IPS DF 19.7 (cell line): ENCODE measurements around the gene MED25.

Source experiments
- DNase-seq: peaks from one replicate; pipeline ENCODE4 v3.0.0-alpha.2; 2013; ENCODE audit warnings: low read depth, low spot score

The MED25 gene

DNA sequence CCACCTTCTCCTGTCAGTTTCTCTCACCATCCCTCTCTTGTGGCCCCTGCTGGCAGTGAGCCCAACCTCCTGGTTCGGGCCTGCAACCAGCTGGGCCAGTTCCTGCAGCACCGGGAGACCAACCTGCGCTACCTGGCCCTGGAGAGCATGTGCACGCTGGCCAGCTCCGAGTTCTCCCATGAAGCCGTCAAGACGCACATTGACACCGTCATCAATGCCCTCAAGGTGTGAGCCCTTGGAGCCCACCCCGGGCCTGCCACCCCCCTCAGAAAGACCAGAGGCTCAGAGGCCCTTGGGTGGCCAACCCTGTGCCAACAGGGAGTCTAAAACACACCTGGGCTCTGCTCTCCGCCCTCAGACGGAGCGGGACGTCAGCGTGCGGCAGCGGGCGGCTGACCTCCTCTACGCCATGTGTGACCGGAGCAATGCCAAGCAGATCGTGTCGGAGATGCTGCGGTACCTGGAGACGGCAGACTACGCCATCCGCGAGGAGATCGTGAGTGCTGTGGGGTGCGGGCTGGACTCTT lies 18.8 kb upstream of the MED25 start:
- DNase-seq = no peak

DNA sequence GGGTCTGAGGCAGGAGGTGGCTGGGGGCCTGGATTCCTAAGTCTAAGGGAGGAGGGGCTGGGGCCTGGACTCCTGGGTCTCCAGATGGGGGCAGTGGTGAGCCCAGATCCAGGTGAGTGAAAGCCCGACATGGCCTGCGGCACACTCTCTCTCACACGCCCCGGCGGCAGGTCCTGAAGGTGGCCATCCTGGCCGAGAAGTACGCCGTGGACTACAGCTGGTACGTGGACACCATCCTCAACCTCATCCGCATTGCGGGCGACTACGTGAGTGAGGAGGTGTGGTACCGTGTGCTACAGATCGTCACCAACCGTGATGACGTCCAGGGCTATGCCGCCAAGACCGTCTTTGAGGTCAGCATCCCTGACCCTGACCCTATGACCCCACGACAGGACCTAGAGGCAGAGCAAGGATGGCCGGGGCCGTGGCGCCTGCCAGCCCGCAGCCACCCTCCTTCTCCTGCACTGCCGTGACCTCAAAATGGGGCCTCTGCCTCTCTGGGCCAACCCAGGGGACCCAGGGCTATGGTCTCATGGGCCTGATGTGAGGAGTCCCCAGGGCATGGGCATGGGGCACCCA lies 18.2 kb upstream of the MED25 start:
- DNase-seq = no peak

DNA sequence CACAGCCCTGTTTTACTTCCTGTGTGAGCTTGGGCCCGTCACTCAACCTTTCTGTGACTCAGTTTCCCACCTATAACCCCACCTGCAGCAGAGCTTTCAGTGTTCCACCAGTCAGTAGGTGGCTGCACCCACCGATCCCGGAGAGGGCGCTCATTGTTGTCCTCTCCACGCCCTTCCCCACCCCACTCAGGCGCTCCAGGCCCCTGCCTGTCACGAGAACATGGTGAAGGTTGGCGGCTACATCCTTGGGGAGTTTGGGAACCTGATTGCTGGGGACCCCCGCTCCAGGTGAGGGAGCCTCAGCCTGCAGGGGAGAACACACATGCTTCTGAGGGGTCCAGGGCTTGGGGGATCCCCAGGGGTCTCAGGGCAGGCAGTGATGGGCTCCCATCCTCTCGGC lies 17.3 kb upstream of the MED25 start:
- DNase-seq = no peak

DNA sequence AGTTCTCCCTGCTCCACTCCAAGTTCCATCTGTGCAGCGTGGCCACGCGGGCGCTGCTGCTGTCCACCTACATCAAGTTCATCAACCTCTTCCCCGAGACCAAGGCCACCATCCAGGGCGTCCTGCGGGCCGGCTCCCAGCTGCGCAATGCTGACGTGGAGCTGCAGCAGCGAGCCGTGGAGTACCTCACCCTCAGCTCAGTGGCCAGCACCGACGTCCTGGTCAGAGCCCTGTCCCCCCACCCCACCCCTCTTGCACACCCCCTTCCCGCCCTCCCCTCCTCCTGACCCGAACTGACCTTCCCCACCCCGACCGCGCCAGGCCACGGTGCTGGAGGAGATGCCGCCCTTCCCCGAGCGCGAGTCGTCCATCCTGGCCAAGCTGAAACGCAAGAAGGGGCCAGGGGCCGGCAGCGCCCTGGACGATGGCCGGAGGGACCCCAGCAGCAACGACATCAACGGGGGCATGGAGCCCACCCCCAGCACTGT lies 16.6 kb upstream of the MED25 start:
- DNase-seq = no peak

DNA sequence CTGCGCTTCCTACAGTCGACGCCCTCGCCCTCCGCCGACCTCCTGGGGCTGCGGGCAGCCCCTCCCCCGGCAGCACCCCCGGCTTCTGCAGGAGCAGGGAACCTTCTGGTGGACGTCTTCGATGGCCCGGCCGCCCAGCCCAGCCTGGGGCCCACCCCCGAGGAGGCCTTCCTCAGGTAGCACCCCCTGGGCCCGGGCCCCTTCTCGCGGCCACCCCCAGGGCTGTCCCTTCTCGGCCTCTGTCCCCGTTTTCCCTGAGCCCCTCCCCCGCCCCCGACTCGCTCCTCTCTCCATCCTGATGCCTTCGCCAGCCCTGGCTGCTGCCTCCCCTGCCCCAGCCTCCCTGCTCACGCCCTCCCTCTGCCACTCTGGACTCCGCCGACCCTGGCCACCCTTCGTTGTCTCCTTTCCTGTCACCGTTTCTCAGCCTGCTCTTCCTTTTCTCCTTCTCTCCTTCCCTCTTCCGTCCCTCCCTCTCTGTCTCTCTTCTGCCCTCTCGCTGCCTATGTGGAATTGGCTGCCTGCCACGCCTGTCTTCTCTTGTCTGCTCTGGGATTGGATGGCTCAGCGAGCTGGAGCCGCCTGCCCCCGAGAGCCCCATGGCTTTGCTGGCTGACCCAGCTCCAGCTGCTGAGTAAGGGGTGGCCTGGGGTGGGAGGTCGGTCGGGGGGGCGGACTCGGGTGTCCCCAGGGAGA lies 16.0 kb upstream of the MED25 start:
- DNase-seq = peak; percentile 78

DNA sequence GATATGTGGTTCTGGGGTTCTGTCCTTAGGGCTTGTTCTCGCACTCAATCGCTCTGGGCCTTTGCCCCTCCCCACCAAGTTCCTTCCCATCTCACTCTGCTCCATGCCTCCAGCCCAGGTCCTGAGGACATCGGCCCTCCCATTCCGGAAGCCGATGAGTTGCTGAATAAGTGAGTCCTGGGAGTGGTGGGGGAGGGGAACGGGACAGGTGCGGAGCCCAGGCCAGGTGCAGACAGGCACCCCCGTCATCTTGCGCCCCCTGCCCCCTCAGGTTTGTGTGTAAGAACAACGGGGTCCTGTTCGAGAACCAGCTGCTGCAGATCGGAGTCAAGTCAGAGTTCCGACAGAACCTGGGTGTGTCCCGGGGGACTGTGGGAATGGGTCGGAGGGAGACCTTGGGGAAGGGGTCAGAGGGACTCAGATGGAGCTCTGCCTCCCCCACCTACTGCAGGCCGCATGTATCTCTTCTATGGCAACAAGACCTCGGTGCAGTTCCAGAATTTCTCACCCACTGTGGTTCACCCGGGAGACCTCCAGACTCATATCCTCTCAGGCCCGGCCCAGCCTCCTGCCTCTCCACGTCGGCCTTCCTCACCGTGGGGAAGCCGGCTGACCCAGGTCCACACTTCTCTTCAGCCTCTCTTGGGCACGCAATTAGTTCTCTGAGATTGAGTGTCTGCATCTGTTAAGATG lies 15.1 kb upstream of the MED25 start:
- DNase-seq = no peak

DNA sequence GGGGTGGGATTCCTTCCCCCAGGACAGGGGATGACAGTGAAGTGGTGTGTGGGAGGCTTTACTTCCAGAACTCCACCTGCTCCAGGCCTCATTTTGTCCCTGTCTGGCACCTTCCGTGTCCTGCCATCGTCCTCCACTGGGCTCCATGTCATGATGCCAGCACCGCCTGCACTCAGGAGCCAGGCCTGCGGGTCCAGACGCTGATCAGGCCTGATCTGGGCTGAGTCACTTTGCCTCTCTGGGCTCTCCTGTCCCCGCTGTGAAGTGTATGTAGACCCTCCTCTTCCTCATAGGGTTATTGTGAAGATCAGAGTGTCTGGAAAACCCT lies 14.6 kb upstream of the MED25 start:
- DNase-seq = no peak

DNA sequence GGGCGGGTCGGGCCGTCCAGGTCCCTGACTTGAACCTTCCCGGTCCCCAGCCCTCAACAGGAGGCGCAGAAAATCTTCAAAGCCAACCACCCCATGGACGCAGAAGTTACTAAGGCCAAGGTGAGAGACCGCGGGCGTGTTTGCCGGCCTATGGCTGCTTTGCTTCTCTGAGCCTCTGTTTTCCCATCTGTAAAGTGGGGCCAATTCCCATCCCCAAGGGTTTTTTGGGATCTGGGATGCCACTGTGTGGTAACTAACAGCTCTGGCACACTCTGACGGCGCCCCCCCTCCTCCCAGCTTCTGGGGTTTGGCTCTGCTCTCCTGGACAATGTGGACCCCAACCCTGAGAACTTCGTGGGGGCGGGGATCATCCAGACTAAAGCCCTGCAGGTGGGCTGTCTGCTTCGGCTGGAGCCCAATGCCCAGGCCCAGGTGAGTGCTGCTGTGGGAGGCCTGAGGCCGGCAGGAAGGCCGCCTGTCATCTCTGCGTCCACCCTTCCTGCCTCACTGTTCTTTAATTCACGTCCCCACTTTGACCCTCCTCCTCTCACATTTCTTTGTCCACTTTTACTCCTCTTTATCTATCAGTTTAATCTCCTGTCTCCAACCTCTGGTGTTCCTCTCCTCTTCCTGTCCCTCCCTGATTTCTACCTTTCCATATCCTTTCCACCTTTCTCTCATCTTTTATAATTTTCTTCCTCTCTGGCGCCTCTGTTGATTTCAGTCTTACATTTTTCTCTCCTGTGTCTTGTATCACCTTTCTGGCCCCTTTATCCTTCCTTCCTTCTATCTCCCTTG lies 12.1 kb upstream of the MED25 start:
- no peak for DNase-seq

DNA sequence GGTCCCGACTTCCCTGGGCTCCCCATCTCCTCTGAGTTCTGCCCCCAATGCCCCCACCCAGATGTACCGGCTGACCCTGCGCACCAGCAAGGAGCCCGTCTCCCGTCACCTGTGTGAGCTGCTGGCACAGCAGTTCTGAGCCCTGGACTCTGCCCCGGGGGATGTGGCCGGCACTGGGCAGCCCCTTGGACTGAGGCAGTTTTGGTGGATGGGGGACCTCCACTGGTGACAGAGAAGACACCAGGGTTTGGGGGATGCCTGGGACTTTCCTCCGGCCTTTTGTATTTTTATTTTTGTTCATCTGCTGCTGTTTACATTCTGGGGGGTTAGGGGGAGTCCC lies 11.5 kb upstream of the MED25 start:
- DNase-seq = no peak

DNA sequence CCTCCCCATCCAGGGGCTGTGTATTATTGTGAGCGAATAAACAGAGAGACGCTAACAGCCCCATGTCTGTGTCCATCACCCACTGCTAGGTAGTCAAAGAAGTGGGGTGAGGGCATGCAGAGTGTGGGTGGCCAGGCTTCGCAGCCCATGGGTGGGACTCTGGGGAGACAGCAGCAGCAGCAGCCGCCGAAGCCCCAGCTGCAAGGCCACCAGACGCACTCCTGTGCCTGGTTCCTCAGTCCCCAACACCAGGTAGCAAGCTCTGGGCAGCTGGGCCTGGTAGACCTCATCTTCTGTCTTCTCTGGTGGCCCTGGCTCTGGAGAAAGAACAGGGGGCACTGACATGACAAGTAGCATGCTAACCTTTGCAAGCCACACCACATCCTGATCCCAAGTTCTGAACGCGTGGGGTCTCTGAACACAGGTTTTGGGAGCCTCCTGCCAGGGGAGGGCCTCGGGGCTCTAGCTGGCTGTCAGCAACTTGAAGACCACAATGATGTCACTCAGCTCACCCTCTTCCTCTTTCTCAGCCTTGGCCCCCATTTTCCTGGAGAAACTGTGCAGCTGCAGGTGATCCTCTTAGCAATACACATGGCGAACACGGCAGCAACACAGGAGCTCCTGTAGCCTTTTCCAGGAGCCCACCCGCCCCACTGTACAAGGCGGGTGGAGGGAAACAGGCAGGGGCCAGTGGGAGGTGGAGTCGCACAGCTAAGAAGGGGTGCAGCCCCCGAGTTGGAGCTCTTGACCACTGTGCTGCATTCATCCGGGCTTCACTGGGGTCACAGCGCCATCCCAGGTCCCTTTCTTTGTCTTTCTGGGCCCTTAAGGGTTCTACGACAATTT lies 10.8 kb upstream of the MED25 start:
- DNase-seq = no peak

DNA sequence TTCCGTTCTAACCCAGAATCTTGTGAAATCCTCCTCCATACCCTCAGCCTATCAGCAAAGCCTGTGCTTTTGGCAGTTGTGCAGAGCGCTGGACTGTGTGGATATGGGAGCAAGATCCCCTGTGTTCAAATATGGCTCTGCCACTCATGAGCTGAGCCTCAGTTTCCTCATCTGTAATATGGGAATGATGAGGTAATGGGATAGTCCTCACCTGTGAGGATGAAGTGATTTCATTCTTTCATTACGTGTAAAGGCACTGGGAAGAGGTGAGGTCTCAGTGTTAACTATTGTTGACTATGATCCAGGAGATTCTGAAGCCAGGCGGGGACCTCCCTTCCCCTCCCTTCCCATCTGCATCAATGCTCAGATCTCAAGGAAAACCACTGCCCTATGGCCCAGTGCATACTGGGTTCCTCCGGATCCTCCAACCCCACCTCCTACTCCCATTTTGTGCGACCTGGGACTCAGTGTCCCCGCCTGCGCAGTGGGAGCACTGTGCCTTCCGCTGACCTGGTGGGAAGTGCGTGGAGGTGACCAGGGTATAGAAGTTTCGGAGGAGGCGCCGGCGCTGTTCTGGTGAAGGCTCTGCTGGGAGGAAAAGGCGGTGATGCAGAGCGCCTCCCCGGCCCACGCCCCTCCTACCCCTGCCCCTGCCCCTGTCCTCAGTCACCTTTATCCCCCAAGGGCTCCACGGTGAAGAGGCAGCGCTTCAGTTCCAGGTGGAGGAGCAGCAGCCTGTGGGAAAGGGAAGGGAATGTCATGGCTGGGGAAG lies 10.0 kb upstream of the MED25 start:
- DNase-seq = no peak

DNA sequence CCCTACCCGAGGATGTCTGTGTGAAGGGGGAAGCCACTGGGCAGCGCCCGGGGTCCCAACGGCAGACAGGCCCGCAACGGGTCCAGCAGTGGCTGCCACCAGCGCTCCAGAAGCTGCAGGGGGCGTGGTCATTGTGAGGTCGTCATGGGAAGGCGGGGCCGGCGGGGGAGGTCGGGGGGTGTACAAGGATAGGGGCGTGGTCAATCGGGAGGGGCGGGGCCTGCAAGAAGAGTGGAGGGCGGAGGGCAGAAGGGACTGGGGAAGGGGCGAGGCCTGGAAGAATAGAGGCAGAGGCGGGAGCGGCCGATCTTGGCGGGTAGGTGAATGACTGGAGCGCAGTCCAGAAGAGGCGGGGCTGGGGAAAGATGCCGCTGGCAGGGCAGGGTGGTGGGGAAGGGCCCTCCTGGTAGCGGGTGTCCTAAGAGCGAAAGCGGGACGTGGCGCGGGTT lies 9.4 kb upstream of the MED25 start:
- no peak for DNase-seq

DNA sequence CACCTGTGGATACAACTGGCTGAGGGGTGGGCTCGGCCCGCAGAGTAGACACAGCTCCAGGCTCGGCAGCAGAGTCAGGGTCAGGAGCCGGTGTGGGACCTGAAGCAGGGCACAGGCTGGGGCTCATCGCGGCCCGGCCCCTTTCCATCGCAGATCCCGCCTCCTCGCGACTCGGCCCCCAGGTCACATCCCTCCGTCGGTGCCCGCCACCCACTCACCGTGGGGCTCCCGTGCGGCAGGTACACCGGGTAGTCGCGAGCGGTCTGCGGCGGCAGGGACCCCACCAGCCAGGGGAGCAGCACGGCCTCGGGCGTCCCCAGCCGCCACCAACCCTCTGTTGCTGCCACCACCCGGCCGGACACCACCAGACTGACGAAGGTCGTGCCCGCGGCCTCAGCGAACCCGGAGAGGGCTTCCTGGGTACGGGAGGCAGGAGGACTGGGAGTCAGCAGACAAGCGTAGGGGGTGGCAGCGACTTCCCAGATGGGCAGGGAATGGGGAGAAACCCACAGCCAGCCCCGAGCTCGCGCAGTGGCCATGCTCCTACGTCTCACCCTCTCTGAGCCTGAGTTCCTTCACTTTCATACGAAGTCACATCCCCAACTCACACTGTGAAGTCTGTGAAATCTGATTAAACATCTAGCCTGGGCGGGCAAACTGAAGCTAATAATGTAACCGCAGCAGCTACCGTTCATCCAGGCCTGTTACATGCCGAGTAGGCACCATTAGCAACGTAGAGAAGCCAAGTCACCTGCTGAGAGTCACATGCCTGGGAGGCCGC lies 8.7 kb upstream of the MED25 start:
- no peak for DNase-seq

DNA sequence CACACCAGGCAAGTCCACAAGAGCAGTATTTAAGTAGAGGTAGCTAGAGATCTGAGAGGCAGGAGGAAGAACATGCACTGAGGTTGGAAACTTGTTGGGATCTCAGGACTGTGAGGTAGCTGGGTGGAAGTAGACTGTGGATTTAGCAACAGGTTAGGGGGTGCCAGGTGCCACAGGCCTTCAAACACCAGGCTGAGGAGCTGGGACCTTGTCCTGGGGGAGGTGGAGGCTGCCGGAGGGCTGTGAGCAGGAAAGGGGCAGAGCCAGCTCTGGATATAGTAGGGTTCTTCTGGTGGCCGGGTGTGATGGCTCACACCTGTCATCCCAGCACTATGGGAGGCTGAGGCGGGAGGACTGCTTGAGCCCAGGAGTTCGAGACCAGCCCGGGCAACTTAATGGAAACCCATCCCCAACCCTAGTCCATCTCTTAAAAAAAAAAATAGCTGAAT lies 8.1 kb upstream of the MED25 start:
- DNase-seq = no peak

DNA sequence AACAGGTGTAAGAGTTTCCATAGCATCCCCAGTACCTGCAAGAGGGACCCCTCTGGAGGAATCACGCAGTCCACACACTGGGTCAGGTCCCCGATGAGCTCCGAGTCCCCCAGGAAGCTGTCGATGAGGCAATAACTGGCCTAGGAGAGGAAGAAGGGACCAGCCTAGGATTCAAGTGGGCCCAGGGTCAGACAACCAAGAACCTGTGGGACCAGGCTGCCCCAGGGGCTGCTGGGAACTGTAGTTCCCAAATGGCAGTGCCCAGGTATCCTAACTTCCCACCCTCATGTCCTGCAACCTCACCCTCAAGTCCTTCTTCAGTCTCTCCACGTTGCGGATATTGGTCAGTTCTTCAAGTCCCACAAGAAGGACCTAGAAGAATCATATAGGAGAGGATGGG lies 6.8 kb upstream of the MED25 start:
- no peak for DNase-seq

DNA sequence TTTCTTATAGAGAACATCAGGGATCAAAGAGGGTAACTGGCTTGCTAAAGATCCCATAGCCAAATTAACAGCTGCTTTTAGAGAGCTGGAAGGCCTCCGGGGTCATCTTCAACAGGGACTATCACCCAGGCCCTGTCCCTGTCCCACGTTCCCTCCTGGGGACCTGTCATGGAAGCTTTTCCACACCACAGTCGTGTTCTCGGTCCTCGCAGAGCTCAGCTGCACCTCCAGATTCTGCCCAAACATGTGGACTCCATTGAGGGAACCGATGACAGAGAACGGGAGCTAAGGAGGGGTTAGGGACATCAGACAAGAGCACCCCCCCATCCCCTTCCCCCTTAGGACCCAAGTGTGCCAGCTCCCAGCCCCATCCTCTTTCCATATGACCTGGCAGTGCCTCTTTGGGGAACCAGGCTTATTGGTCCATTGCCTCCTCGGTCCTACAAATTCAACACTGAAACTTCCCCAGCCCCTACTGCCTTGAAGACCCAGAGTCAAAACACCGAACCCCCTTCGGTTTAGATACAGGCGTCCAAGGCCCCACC lies 5.6 kb upstream of the MED25 start:
- no peak for DNase-seq

DNA sequence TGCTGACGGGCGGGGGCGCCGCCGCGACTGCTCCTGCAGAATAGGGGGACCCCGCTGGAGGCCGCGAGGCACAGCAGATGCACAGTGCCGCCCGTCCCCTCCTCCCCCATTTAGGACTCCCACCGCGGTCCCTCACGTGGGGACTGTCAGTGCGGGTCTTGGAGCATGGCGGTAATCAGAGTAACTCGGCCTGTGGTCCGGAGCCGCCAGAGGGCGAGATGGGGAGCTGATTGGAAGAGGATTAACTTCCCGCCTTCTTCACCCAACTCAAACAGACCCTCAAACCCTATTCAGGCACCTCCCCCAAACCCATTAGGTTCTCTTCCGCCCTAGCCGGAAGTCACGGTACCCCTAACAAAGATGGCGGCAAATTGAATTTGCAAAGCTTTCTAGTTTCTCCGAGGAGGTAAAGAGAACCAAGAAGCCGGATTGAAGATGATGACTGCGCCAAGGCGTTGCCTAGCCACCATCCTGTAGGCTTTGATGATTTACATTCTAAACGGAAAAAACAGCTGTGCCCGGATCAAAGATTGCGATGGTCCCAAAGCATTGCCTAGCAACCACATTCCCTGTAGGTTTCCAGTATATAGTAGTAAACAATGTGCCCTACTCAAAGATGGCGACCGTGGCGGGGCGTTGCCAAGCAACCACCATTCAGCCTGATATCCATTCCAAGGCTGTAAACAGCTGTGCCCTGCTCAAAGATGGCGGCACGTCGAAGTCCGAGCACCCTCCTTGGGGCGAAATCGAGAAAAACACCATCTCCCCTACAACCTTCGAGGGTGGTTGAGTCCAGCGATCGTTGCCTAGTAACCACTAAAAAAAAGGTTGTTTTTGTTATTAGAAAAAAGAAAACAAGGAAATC lies 4.9 kb upstream of the MED25 start, which contains the start of gene FUZ:
FUZ (minus strand) TSS at position 296 of the 865 bp plus-strand sequence; CDS start at position 110, 186 bp downstream.
- DNase-seq = peak; percentile 99

DNA sequence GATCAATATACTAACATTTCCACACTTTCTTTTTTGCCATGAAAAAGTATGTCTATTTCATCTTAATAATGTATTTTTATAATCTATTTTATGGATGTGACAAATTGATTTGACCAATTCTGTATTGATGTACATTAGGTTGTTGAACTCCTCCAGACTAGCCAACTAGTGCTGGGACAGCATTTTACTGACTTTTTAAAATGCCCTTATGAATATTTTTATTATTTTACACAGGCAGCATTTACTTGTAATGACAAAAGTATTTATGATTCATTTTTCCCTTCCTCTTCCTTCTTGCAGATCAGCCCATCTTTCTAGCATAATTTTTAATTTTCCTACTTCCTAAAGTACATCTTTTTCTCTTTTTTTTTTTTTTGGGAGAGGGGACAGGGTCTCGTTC lies 4.1 kb upstream of the MED25 start:
- no peak for DNase-seq
